Esophagus (tissue), 2 donors: Measurements from ENCODE around the gene APPL2. TPM values are rescaled to one million over a fixed set of nuclear protein-coding genes. Genes with fewer than 3 reads are reported as not detected.
A peak's percentile ranks its signal among the peaks of the same experiment; 100 is the strongest.

ENCODE experiments used
- H3K27ac ChIP-seq, 2 donors: one replicate each; pipeline ENCODE4 v1.5.1; 2013; ENCODE audit warnings: low read depth in 2 of 2, mild to moderate bottlenecking in 2 of 2, inconsistent platforms in 1 of 2, low read length in 1 of 2, moderate library complexity in 1 of 2
- H3K27me3 ChIP-seq, 2 donors: one replicate each; pipeline ENCODE4 v1.6.1; 2013; ENCODE audit warnings: low read length in 2 of 2, control low read depth in 1 of 2, mild to moderate bottlenecking in 1 of 2; ENCODE audit not compliant: insufficient read depth in 2 of 2, control insufficient read depth in 1 of 2
- H3K36me3 ChIP-seq, 2 donors: one replicate each; pipeline ENCODE4 v1.6.1; 2013; ENCODE audit warnings: low read length in 1 of 2; ENCODE audit not compliant: control insufficient read depth in 2 of 2, insufficient read depth in 2 of 2
- H3K4me1 ChIP-seq, 2 donors: one replicate each; pipeline ENCODE4 v1.6.1; 2013; ENCODE audit warnings: low read length in 1 of 2; ENCODE audit not compliant: control insufficient read depth in 2 of 2, insufficient read depth in 2 of 2
- H3K4me3 ChIP-seq, 2 donors: one replicate each; pipeline ENCODE4 v1.5.1; 2013; ENCODE audit warnings: low read length in 2 of 2, mild to moderate bottlenecking in 2 of 2, low read depth in 1 of 2, moderate library complexity in 1 of 2
- H3K9me3 ChIP-seq, 2 donors: one replicate each; pipeline ENCODE4 v1.6.1; 2013; ENCODE audit warnings: mild to moderate bottlenecking in 2 of 2, low read depth in 1 of 2, low read length in 1 of 2, moderate library complexity in 1 of 2; ENCODE audit not compliant: control insufficient read depth in 2 of 2, insufficient read depth in 1 of 2
- WGBS, 2 donors: extraction: QIAGEN DNeasy Blood & Tissue Kit; methylation state at CpG; one replicate each; pipeline ENCODE4 v1.1.7; 2013; 5-methylcytosine and 5-hydroxymethylcytosine counted together
- polyA plus RNA-seq, 2 donors: library from polyadenylated mRNA; stranded (reverse); fragments of 200-250 nt; gene quantifications; one replicate each; pipeline ENCODE4 v1.2.3, GENCODE V29; 2013
- donor health status: healthy with polysubstance abuse.
- donor health status: Bipolar disorder and iron deficiency.

The APPL2 gene, protein sequence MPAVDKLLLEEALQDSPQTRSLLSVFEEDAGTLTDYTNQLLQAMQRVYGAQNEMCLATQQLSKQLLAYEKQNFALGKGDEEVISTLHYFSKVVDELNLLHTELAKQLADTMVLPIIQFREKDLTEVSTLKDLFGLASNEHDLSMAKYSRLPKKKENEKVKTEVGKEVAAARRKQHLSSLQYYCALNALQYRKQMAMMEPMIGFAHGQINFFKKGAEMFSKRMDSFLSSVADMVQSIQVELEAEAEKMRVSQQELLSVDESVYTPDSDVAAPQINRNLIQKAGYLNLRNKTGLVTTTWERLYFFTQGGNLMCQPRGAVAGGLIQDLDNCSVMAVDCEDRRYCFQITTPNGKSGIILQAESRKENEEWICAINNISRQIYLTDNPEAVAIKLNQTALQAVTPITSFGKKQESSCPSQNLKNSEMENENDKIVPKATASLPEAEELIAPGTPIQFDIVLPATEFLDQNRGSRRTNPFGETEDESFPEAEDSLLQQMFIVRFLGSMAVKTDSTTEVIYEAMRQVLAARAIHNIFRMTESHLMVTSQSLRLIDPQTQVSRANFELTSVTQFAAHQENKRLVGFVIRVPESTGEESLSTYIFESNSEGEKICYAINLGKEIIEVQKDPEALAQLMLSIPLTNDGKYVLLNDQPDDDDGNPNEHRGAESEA
- polyA plus RNA-seq: 10 to 100 TPM; 15.0 to 16.3 TPM

DNA sequence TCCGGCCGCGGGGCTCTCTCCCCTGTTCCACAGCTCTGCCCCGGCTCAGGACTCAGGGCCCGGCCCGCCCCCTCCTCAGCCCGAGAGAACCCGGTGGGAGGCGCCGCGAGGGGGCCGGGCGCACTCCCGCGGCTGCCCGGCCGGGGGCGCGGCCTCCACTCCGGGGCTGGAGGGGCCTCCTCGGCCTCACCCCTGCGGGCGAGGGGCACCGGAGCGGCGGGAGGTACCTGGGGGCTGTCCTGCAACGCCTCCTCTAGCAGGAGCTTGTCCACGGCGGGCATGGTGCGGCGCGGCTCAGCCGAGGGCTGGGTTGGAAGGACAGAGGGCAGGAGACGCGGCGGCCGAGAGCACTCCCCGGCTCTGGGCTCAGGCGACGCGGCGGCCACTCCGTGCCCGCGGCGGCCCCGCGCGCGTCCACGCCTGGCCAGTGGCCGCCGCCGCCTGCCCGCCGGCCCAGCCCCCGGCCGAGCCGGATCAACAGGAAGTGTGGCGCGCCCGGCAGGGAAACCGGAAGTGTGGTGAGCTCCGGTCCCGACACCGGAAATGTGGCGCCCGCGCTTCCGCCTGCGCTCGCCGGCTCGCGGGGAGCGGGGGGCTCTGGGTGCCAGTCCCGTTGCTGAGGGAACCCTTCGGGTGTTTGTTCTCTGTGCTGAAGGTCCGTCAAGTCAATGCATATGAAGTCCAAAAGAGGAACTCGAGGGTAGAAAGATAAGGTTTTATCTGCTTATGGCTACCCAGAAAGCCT lies at the start of gene APPL2:
Gene APPL2, minus strand, starts transcription at position 443 of the 745 bp plus-strand sequence. Its CDS starts 162 bp downstream, at position 281.
- Histone ChIP-seq H3K27ac (peak within 1 kb of the TSS; percentile 93 to 95), H3K27me3 (no peaks in the 10 kb centered on the region), H3K9me3 (no peaks in the 10 kb centered on the region), H3K36me3 (no peaks in the 10 kb centered on the region), H3K4me3 (peak within 1 kb of the TSS; percentile 98 to 99), H3K4me1 (peaks cover 0 to 2% of the 10 kb centered on the region in 2 donors)
- whole genome bisulfite sequencing, 2 donors: 0 to 1% methylated on average over 65 to 80 of the region's 80 CpGs

DNA sequence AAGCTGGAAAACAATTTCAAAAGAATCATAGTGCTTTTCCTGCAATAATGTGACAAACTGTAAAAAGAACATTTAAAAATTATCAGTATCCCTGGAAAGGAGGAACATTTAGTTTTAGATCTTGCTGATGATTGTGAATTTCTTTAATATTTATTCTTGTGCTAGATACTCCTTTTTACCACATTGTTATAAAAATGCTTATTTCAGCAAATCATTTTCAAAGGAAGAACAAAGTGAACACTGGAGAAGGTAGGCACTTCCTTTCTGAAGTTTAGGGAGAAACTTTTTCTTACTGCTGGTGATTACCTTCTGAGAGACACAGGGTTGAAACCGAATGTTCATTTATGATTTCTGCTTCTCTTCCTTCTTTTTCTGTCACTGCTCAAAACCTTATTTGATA lies 49.4 kb upstream of the APPL2 start:
- no peaks in the 10 kb centered on the region for H3K36me3 ChIP-seq
- no peaks in the 10 kb centered on the region for H3K4me1 ChIP-seq
- H3K9me3 ChIP-seq: no peaks in the 10 kb centered on the region
- H3K4me3 ChIP-seq: no peak overlapping the region
- H3K27me3 ChIP-seq: no peaks in the 10 kb centered on the region
- no peak overlapping the region for H3K27ac ChIP-seq
- WGBS, 2 donors: 91% methylated on average over 1 of the region's 1 CpG

DNA sequence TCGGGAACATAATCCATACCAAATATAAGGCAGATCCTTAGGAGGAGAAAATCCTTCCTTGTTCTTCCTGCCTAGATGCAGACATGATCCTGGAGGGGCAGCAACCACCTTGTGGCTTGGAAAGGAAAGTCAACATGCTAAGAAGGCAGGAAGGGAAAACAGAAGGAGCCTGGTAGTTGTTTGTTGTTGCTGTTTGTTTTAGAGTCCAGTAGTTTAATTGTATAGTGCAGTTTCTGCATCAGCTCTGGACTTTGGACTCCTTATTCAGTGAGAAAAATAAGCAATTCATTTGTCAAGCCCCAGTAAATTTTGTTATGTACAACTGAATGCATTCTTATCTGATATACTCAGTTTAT lies 45.7 kb upstream of the APPL2 start:
- 69 to 91% methylated on average over 1 of the region's 1 CpG for WGBS, 2 donors
- no peaks in the 10 kb centered on the region for H3K27me3 ChIP-seq
- no peak overlapping the region for H3K4me3 ChIP-seq
- no peaks in the 10 kb centered on the region for H3K4me1 ChIP-seq
- H3K27ac ChIP-seq: no peak overlapping the region
- no peaks in the 10 kb centered on the region for H3K9me3 ChIP-seq
- H3K36me3 ChIP-seq: no peaks in the 10 kb centered on the region

DNA sequence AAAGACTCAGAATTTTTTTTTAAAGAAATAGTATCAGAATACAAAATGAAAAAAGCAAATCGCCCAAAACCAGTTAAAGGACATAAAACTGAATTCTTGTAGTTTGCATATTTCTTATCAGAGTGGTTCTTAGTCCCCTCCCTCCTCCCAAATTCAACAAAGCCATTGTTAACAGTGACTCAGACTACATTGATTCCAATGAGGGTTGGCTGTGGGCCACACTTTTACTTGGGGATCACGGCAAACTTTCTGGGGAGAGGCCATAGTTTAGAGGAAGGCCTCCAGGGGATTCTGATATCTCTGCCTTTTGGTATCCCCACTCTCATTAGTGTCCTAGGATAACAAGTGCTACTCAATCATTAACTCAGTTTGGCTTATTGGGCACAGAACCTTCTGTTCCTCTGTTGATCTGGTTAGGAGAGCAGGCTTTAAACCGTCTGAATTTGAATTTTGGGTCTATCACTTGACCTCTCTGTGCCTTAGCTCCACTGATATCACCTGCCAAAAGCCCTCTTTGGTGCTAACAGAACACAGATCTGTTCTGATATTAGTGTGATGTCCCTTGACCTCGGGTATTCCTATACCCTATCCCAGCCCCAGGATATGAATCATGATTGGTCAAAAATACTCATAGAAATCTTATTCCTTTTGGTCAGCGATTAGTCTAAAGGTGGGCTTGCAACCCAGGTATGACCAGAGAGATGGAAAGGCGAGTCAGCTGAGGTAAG lies 45.2 kb upstream of the APPL2 start:
- Histone ChIP-seq H3K9me3 (no peaks in the 10 kb centered on the region), H3K4me1 (no peaks in the 10 kb centered on the region), H3K36me3 (no peaks in the 10 kb centered on the region), H3K27ac (no peak overlapping the region), H3K4me3 (no peak overlapping the region), H3K27me3 (no peaks in the 10 kb centered on the region)
- WGBS, 2 donors: 68 to 75% methylated on average over 6 of the region's 6 CpGs

DNA sequence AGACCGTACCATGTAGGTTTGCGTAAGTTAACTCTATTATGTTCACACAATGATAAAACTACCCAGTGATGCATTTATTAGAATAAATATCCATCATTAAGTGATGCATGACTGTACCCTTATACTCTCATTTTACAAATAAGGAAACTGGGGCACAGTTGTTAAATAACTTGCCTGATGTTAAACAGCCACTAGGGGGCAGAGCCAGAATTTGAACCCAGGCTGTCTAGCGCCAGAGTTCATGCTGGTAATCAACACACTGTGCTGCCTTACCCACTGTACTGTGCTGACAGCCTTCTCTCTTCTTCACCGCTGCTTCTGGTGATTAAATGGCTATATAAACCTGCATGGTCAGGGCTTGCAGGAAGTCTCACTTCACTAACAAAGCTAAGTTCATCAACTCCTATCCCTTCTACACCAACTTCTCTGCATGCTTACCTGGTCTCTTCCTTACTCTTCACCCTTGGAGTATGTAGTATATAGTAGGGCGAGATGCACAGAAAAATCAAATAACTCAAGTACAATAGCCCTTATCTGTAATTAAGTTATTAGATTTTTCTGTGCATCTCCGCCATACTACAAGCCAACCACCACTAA lies 43.6 kb upstream of the APPL2 start:
- H3K4me3 ChIP-seq: no peak overlapping the region
- no peak overlapping the region for H3K27ac ChIP-seq
- no peaks in the 10 kb centered on the region for H3K4me1 ChIP-seq
- no peaks in the 10 kb centered on the region for H3K27me3 ChIP-seq
- WGBS, 2 donors: 84 to 86% methylated on average over 6 of the region's 6 CpGs
- no peaks in the 10 kb centered on the region for H3K36me3 ChIP-seq
- H3K9me3 ChIP-seq: no peaks in the 10 kb centered on the region

DNA sequence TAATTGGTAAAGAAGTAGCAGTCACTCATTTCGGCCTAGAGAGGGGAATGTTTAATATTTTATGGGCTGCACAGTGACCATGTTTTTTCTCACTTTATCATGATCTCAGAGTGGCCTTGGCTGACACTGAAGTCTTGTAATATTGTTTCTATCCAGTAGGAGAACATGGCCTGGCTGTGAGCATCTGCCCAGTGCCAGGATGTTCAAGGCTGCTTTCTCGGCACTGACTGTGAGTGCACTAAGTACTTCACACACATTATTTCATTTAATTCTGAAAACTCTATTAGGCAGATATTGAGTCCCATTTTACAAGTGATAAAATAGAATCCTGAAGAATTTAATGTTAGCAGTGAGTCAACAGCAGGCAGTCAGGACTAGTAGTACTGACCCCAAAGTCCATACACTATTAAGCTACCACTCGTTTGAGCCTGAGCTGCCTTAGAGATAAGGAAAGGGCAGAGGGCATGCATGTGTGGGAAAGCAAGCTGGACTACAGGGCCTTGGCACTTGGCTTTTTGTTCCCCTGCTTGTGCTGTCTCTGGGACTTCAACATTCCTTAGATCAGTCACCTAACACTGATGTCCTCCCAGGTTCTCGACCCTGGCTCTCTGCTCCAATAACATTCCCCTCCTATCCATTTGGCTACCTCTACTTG lies 42.2 kb upstream of the APPL2 start:
- H3K4me1 ChIP-seq: no peaks in the 10 kb centered on the region
- WGBS, 2 donors: 69 to 73% methylated on average over 4 of the region's 4 CpGs
- no peak overlapping the region for H3K4me3 ChIP-seq
- H3K36me3 ChIP-seq: no peaks in the 10 kb centered on the region
- H3K27ac ChIP-seq: no peak overlapping the region
- H3K9me3 ChIP-seq: no peaks in the 10 kb centered on the region
- no peaks in the 10 kb centered on the region for H3K27me3 ChIP-seq

DNA sequence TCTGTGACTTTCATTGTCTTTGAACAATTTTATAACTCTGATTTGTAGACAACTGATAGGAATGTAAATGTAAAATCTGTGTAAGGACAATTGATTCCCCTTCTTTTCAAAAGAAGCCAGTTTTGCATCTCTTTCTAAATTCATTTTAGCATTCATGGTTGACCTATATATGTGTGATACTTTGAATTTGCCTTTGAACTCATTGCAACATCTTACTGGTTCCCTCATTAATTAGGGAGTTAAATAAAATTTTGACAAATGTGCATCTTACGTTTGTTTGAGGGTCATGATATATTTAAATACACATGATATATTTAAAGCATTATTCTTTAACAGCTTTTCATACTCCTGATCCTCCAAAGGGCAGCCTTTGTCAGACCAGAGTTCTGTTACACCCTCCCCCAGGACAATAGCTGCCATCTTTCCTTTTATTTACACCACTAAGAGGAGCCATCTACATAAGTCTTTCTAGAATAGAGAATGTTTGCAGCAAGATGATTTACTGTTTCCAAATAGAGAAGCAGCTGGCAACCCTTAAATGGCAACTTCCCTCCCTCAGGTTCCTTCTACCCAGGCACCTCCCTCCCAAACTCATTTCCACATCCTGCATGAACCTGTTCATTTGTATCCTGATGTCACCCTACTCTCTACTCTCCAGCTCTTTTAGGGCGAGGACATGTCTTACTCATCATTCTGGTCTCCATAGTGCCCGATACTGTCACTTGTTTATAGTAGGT lies 40.2 kb upstream of the APPL2 start:
- Histone ChIP-seq H3K36me3 (no peaks in the 10 kb centered on the region), H3K27ac (no peak overlapping the region), H3K9me3 (no peaks in the 10 kb centered on the region), H3K27me3 (no peaks in the 10 kb centered on the region), H3K4me3 (no peak overlapping the region), H3K4me1 (peaks cover 0 to 3% of the 10 kb centered on the region in 2 donors)
- 64 to 74% methylated on average over 3 of the region's 3 CpGs for WGBS, 2 donors

DNA sequence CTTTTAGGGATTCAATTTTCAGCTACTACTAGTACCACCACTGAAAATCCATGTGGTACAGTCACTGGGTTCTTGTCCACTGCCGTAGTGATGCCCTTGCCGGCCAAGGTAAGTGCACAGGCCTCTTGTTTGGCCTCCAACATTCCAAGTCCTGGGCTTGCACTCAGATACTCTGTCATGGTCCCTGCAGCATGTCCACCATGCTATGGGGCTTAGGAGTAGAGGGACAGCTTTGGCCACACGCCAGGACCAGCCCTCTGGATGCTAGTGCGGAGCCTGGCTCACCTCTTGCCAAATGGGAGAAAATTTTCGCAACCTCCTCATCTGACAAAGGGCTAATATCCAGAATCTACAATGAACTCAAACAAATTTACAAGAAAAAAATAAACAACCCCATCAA lies 38.6 kb upstream of the APPL2 start:
- Histone ChIP-seq H3K36me3 (no peaks in the 10 kb centered on the region), H3K4me1 (peaks cover 0 to 3% of the 10 kb centered on the region in 2 donors)

More for the DNA sequence above, 38.6 kb upstream of the APPL2 start:
- Histone ChIP-seq H3K27ac (no peak overlapping the region), H3K27me3 (no peaks in the 10 kb centered on the region), H3K9me3 (no peaks in the 10 kb centered on the region), H3K4me3 (no peak overlapping the region)
- WGBS, 2 donors: 88 to 91% methylated on average over 5 of the region's 5 CpGs
